Germinal center (tissue), 1 donor: Measurements from ENCODE around the gene ARHGAP27.

Experiments
- DNase-seq: peaks from one replicate; pipeline ENCODE4 v3.0.0; 2012; ENCODE audit warnings: mixed read lengths, low spot score

The ARHGAP27 gene

DNA sequence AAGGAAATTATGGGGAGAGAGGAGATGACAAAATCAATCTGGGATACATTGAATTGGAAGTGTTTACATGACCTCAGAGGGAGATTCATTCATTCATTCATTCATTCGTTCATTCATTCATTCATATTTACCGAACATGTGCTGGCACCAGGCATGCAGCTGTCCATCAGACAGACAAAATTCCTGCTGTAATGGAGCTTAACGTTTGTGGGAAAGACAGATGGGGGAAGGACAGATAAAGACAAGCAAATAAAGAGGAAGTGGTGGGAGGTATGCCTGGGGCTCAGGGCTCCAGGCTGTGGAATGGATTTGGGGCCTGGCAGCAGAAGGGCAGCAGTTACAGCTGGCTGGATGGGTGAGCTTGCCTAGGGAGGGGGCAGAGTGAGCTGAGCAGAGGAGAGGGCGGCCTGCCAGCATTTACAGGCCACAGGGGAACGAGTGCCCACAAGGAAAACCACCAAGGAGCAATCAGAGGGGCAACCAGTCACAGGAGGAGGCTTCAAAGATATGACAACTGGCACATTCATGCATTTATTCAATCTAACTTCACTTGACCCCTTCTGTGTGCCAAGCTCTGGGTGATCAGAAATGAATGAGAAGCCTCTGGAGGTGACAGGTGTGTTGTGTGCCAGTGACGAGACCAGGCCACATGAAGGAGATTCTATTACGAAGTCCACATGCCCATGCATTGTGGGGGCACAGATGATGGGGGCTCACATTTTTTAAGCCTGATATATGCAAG, 48.5 kb downstream of the ARHGAP27 start:
- no peak for DNase-seq

DNA sequence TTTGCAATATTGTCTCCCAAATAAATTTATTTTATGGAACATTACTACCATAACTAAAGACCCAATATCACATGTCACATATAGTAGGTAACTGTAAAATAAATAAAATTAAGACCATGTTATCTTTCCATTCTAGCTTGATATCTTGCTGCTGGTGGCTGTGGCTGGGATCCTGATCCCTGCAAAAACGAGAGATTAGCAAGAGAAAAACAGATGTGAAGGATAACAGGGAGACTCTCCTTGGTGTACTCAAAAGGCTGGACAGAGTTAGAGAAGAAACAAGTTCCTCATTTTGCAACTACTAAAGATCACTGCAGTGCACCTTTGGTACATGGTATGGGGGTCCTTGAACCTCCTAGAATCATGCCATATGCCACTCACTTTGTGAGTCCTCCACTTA, 49.7 kb downstream of the ARHGAP27 start:
- DNase-seq, result no peak

DNA sequence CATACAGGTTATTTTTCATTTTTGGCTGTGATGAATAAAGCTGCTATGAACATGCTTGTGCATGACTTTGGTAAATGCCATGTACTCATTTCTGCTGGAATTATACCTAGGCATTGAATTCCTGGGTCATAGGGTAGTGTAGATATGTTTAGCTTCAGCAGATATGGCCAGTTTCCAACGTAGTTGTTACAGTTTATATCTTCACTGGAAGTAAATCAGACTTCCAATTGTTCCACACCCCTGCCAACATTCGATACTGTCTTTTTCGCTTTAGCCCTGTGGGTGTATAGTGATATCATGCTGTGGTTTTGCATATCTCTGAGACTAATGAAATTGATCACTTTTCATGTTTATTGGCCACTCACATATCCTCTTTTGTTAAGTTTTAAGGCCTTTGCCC, 50.4 kb downstream of the ARHGAP27 start:
- DNase-seq, result no peak

DNA sequence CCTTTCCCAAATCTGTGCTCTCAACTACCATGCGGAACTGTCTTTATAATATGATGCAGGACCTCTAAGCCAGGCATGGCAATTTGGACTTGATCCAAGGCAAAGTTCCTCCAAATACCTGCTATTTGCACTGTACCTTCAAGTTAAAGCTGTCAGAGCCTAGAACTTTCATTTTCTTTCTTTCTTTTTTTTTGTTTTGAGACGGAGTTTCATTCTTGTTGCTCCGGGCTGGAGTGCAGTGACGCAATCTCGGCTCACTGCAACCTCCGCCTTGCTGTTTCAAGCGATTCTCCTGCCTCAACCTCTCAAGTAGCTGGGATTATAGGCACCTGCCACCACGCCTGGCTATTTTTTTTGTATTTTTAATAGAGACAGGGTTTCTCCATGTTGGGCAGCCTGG, 51.7 kb downstream of the ARHGAP27 start:
- DNase-seq, result no peak

DNA sequence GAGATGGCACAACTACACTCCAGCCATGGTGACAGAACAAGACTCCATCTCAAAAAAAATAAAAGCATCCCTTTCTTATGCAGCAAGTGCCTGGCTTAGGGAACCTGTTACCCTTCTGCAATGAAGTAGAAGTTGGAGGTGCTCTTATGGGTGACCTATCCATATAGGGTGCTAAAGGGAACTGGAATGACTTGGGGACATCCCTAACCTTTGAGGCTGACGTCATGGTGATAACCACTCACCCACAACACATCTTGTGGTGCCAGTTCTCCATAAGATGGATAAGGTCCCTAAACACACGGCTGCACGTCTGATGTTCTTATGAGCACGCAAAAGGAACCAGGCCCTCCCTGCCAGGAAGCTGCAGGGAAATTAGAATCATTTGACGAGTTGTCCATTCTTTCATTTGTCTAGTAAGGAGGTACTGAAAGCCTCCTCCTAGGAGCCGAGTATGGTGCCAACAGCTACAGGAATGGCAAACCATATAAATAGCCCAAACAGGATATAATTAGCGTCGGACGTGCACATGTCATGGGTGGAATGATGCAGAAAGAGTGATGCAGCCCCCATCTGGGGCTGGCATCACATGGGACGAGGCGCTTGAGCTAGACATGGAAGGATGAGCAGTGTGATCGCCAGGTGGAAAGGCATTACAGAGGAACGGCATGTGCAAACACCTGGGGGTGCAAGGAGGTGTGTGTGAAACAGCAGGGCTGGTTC, 52.5 kb downstream of the ARHGAP27 start:
- DNase-seq, result no peak

DNA sequence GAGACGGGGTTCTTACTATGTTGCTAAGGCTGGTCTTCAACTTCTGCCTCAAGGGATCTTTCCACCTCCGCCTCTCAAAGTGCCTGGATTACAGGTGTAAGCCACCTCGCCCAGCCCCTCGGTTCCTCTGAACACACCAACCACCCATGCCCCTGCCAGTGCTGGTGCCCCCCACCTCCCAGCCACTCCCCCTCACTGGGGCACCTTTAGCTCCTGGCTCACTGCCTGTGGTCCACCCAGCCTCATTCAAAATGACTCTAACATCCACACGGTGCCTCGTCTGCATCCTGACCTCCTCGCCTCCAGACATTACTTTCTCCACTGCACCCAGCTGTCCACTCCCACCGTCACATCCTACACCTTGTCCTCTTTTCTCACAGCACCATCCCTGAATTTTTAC, 55.3 kb downstream of the ARHGAP27 start:
- DNase-seq, result no peak

DNA sequence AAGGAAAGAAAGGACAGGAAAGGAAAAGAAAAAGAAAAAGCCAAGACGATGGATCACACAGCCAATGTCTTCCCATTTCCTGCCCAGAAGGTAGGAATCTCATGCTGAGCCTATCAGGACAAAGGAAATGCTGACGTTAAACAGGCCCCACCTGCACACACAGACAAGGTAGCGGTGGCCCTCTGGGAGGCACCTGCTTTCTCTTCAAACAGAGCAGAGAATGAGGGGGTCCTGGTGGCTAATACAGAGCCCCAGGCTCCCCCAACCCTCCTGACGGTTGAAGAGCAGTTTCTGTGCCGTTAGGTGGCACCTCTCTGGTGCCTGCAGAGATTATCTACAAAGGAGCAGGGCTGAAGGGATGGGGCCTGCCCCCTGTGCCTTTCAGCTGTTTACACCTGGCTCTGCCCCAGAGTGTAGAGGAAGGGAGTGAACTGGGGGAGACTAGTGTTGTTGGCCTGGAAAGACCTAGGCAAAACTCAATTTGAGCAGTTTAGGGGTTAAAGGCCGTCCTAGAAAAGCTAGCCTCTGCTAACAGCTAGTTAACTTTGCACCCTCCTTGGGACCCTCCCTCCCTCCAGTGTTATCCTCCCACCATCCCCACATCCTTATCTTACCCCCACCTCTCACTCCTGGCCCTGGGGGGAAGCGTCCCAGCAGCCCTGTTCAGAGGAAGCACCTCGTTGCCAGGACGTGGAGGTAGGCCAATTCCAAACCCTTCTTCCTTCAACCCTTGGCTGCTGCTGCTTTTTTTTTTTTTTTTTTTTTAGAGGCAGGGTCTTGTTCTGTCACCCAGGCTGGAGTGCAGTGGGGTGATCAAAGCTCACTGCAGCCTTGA, 56.3 kb downstream of the ARHGAP27 start:
- no peak for DNase-seq

DNA sequence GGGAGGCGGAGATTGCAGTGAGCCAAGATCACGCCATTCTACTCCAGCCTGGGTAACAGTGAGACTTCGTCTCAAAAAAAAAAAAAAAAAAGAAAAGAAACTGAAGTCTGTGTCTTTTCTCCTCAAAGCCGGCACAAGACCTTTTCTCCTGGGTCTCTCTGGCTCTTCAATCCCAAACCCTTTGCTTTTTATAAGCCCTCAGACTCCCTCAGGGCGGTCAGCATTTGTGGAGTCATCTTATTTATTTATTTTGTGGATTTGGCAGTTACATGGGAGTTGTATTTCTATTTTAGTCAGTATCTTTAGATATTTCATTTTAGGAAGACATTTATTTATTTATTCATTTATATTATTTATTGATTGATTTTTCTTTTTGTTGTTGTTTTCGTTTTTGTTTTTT, 58.2 kb downstream of the ARHGAP27 start:
- no peak for DNase-seq

DNA sequence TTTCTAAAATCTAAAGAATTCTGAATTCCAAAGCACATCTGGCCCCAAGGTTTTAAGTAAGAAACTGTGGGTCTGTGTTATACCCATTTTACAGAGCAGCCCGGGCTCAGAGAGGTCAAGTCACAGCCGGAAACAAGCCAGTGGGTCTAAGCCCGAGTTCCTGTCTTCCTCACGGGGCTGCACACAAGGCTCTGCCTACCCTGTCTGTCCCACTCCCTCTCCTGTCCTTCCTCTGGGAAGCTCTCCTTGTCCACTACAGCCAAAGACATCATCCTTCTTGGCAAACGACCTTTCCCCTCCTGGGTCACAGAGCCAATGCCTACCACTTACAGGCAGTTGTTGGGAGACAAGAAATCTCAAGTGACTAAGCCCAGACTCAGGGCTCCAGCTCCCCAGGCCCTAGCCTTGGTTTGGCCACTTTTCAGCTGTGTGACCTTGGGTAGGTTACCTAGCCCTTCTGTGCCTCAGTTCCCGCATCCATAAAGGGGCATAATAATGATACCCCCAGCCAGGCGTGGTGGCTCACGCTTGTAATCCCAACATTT, 60.3 kb downstream of the ARHGAP27 start:
- no peak for DNase-seq

DNA sequence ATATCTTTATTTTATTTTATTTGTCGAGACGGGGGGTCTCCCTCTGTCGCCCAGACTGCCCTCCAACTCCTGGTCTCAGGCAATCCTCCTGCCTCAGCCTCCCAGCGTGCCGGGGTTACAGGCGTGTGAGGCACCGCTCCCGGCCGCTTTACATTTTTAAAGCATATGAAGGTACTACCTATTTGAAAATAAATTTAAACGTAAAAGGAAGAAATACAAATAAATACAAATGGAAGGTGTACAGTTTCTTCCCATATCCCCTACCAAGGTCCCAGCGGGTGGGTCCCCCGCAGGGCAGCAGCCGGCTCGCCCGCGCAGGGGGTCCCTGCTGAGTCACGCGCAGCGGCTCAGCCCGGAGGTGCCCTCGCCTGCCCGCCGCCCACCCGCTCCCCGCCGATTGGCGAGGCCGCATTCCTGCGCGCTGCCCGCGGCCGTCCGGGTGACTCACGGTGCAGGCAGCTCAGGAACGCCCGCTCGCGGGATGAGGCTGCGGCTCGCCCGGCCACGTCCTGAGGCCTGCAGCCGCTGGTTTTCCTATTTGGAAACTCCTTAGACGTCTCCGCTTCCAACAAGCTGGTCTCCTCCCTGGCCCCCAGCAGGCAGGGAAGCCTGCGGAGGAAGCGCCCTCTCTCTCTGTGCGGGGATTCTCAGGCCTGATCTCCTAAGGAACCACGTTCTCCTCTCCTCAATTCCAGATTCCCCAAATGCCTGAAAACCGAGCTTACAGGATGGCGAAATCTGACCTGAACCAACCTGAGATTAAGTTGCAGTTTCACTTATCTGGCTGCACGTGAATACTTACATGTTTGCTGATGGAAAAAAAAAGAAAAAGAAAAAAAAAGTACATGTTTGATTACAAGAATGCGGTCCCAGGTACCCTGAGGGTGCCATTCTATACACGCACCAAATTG, 61.0 kb downstream of the ARHGAP27 start:
- no peak for DNase-seq

DNA sequence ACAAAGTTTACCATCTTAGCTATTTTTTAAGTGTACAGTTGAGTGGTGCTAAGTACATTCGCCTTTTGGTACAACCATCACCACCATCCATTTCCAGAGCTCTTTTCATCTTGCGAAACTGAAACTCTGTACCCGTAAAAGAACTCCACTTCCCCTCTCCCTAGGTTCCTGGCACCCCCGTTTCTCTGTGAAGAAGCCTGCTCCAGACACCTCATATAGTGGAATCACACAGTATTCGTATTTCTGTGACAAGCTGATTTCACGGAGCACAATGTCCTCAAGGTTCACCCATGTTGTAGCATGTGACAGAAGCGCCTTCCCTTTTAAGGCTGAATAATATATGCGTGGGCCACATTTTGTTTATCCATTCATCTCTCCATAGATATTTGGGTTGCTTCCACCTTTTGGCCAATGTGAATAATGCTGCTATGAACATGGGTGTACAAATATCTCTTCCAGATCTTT, 61.7 kb downstream of the ARHGAP27 start:
- no peak for DNase-seq

DNA sequence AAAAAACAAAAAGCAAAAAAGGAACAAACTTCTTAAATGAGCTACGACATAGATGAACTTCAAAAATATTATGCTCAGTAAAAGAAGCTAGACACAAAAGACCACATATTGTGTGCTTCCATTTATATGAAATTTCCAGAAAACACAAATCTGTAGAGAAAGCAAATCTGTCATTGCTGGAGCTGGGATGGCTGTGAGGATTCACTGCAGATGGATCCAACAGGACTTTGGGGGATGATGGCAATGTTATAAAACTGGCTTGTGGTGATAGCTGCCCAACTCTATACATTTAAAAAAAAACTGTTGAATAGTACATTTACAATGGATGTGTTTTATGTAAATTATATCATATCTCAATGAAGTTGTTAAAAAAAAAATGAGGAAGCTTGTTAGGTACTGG, 63.2 kb downstream of the ARHGAP27 start:
- no peak for DNase-seq

DNA sequence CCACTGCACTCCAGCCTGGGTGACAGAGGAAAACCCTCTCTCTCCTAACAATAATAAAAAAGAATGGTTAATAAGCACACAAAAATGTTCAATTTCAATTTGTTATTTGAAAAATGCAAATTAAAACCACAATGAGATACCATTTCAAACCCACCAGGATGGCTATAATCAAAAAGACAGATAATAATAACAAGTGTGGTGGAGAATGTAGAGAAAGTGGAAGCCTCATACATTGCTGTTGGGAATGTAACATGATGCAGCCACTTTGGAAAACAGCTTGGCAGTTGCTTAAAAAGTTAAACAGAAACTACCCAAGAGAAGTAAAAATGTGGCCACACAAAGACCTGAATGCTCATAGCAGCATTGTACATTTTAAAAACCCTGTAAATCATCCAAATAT, 64.0 kb downstream of the ARHGAP27 start:
- DNase-seq, result no peak

DNA sequence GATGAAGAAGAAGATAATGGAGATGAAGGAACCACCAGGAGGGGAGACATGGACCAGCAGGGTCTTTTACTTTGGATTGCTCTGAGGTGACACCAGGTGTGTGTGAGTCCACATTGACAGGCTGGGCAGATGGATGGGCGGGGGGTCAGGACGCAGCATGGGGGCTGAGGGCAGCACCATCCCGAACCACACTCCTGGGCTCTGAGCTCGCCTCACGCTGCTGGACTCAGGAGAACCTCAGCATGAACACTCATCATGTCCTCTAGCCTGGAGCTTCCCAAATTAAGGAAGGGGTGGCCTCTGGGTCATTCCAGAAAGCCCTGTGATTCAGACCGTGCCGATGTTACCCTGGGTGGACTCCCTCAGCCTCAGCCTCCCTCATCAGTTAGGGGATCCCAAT, 65.5 kb downstream of the ARHGAP27 start:
- DNase-seq, result no peak

DNA sequence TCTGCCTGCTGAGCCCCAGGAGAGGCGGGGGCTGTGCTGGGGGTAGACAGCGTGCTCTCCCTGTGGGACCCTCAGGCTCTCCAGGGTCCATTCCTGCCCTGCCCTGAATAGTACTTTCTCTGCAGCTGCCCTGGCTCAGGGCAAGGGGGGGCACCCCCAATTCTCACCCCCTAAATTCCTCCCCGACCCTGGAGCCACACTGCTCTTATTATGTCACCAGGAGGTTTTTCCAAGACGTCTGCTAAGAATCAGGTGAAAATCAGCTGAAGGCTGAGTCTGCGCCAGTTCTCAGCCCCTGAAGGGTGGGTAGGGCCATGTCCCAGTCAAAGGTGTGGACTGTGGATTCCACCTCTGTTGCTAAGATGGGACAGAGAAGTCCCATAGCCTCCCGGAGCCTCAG, 66.0 kb downstream of the ARHGAP27 start:
- no peak for DNase-seq

DNA sequence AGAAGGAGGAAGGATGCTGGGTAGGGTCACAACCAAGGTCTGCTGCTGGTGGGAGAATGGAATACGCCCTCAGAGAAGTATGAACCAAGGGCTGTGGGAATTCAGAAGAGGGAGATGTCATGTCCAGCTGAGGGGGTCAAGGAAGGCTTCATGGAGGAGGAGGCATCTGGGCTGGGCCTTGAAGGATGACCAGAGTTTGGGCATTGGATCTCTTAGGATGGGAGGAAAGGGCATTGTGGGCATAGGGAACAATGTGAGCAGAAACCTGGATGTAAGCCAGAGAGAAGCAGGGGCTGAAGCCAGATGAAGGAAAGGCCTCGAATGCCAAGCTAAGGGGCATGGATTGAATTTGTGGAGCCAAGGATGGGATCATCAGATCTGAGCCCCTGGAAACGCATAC, 66.6 kb downstream of the ARHGAP27 start:
- DNase-seq, result no peak

DNA sequence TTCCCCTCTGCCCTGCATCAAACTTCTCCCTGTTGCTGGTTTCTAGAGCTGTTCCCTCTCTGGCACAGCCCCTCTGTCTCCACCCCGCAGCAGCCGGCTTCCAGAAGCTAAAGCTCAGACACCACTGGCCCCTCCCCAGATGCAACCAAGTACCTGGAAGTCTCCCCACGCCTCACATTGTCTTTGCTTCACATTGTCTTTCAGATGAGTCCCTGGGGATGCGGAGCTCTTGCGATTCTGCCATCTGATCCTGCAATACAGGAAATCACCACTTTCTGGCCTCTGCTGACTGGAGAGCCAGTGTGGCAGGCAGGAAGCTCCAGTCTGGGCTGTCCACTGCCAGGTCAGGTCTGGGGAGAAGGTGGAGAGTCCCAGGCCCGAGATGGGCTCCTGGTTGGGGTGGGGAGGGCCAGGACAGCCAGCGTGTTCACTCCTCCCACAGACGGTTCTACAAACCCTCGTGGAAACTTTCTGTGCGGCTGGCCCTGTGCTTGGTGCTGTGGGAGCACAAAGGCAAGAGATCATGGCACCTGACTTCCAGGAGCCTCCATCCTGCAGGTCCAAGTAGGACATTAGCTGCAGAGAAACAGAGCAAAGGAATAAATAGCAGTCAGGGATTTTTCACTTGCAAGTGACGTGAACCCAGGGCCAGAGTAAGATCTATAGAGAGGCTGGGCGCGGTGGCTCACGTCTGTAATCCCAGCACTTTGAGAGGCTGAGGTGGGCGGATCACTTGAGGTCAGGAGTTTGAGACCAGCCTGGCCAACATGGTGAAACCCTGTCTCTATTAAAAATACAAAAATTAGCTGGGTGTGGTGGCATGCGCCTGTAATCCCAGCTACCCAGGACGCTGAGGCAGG, 67.9 kb downstream of the ARHGAP27 start:
- DNase-seq, result no peak

DNA sequence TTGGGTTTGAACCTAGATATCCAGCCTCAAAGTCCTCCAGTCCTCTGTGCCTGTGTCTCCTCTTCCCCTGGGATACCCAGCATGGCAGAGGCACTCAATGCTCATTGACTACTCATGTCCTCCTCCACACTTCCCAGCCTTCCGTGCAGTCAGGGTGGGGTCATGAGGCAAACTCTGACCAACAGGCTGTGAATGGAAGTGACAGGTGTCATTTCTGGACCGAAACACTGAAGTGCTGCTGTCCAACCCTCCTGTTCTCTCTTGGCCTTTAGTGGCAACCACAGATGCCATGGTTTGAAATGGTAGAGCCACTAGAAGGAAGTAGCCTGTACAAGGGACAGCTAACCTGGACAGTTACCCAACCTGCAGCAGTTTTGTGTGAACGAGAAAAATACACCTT, 69.2 kb downstream of the ARHGAP27 start:
- no peak for DNase-seq

DNA sequence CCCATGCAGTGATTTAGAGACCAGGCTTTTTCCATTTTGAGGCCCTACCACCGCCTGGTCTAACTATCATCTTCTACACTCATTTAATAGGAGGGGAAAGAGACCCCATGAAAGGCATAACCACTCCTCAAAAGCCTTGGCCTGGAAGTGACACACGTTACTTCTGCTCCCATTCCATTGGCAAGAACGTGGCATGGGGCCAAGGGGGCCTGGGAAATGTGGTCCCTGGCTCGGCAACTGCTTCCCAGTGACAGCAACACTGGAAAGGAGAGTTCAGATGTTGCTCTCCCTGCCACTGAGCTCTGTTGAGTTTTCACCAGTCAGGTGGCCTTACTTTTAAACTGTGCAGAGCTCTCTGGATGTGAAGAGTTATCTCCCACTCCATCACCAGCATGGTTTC, 70.7 kb downstream of the ARHGAP27 start:
- no peak for DNase-seq

DNA sequence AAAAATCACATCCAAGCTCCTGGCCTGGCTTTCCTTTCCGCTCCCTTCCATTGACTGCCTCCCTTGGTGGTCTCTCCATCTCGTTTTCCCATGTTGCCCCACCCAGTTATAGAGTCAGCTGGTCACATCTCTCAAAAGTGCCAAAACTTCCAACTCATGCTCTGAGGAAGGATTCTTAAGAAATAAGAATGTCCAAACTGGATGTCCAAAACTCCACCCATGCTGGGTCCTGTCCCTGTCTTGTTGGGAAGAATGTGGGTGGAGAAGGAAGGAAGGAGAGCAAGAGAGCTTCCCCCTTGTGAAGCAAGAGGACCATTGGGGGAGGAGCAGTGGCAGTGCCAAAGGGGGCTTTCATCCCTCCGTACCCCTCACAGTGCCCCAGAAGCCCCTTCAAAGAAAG, 71.2 kb downstream of the ARHGAP27 start:
- no peak for DNase-seq
